SK-MEL-5 (cell line): Measurements from ENCODE around the gene CCNQ. TPM values are rescaled to one million over a fixed set of nuclear protein-coding genes. Genes with fewer than 3 reads are reported as not detected.

Experiments used
- DNase-seq: peaks from one replicate; pipeline ENCODE4 v3.0.0-alpha.2; 2016; ENCODE audit warnings: low read depth, low spot score
- in situ Hi-C: cut with HindIII; loops from 2 replicates; pipeline ENCODE4 v1.10.0; 2016; ENCODE audit warnings: low sequenced_read_pairs, high pct_unique_total_duplicates, low pct_unique_long_range_greater_than_20kb
- polyA plus RNA-seq, 2 experiments: library from polyadenylated mRNA; depleted of rRNA; stranded (reverse); fragments of >200 nt; gene quantifications; 2 replicates each; pipeline ENCODE4 v1.2.3, GENCODE V29; 2015
- total RNA-seq: library from RNA; depleted of rRNA; stranded (reverse); fragments of >200 nt; shearing (Covaris generic); gene quantifications from 2 replicates; pipeline ENCODE4 v1.2.3, GENCODE V29; 2014; rRNA removed

The CCNQ gene
- total RNA-seq: 44.4 and 45.2 TPM in 2 replicates
- polyA plus RNA-seq (2015; cell fraction: cytosol; rRNA removed): 38.0 and 43.2 TPM in 2 replicates
- 11.3 and 16.7 TPM in 2 replicates for polyA plus RNA-seq (2015; cell fraction: nucleus; rRNA removed)

DNA sequence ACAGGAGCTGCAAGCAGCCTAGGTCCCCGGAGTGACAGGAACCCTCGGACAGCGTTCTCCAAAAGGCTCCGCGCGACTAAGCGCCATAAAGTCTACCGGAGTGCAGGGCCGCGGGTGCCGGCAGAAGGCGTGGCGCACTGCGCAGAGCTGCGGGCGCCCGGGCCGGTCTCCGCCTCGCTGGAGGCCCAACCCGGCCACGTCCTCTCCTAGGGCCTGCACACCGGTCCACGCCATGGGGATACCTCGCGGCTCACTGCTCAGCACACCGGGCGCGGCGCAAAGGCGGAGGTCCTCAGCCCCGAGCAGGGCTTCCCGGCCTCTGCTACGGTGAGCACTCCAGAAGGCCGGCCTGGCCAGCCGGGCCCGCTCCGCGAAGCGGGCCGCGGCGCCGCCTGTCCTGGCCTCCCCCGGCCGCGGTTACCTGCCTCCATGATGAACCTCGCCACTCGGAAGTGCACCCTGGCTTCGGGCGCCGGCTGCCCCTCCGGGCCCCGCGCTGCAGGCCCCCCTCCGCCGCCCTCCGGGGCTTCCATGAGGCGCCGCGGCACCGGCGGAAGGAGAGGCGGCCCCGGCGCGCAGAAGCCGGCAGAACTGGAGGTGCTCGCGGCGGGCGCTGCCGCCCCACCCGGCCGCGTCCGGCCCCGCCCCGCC, at the start of gene CCNQ:
TSS of gene CCNQ (minus strand) at position 599 of the 651 bp plus-strand sequence. CDS start at position 533, 66 bp downstream.
- in situ Hi-C loops: no loop called here
- no peak for DNase-seq

- in situ Hi-C loops: no loop called here
- DNase-seq: no peak
Observed at GRCh38 chrX:153647461-153648357, 48.8 kb upstream of the CCNQ start.

DNA sequence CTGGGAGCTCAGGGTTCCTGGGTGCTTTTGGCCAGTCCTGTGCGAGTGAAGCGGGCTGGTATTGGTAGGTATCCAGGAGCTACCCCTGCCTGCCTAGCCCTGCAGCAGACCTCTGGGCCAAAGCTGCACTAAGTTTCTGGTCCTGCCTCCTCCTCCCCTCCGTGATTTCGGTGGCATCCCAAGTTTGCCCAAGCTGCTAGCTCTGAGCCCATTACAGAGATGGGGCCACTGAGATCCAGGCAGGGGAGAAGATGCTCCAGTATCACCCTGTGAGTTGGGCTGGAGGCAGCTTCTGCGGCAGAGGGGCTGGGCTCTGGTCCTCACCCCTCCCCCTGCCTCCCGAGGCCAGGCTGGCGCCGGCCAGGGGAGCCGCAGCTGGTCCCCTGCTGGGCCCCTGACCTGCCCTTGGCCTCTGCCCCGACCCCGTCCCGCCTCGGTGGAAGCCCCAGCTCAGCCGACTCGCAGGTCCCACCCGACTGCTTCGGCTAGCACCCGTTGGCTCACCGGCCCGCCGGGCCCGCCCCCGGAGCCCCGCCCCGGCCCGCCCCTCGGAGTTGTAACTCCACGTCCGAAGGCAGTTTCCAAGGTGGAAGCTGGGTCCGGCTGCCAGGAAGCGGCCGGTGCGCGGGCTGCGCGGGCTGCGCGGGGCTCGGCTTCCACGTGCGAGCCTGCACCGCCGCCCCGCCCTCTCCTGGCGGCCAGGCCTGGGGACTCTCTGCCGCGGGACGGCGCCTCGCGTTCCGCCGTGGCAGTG, 47.9 kb upstream of the CCNQ start, which contains the start of gene DUSP9:
TSS of gene DUSP9 (plus strand) at position 584 of the 754 bp plus-strand sequence. CDS start 751 bp downstream, outside the sequence.
- in situ Hi-C loops: no loop called here
- peak; percentile 44 for DNase-seq

- no peak for DNase-seq
- in situ Hi-C loops: no loop called here
Observed at GRCh38 chrX:153645921-153646488, 47.1 kb upstream of the CCNQ start.

GRCh38 chrX:153645151-153645550, 46.2 kb upstream of the CCNQ start:
- DNase-seq: no peak
- in situ Hi-C loops: no loop called here

DNA sequence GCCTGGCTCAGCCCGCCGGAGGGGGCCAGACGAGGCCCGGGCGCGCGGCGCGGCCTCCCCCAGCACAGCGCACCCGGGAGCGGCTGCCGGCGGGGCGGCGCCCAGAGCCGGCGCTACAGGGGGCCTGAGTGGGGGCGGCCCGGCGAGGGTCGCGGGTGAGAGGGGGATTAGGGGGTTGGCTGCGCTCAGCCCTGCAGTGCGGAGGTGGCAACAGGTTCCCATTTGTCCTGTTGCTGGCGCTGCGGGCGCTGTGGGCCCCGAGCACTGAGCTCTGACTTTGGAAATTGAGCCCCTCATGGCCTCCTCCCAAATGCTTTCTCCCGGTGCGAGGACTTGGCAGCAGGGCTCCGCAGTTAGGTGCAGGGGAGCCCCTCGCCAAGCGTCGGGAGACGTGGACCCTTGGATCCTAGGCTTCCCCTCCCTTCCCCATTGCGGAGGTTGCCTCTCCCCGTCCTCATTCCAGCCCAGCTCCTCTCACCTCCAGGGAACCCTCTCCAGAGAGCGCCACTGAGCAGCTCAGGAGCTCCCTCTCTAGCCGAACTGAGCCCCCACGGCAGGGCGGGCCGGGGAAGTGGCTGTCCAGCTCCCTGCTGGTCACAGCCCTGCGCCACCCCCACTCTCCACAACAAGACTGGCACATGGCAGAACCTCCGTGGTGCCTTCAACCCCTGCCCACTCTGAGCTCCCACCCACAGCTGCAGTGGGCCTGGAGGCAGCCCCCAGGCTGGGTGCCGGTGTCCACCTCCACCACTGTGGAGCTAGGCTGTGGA, 45.6 kb upstream of the CCNQ start:
- peak; percentile 37 for DNase-seq
- in situ Hi-C loops: no loop called here

GRCh38 chrX:153643431-153644351, 44.8 kb upstream of the CCNQ start:
- DNase-seq: peak; percentile 45
- in situ Hi-C loops: no loop called here

GRCh38 chrX:153642655-153643430, 43.9 kb upstream of the CCNQ start:
- DNase-seq: no peak
- in situ Hi-C loops: no loop called here

- in situ Hi-C loops: no loop called here
- DNase-seq: no peak
Observed at GRCh38 chrX:153642051-153642654, 43.2 kb upstream of the CCNQ start.

DNA sequence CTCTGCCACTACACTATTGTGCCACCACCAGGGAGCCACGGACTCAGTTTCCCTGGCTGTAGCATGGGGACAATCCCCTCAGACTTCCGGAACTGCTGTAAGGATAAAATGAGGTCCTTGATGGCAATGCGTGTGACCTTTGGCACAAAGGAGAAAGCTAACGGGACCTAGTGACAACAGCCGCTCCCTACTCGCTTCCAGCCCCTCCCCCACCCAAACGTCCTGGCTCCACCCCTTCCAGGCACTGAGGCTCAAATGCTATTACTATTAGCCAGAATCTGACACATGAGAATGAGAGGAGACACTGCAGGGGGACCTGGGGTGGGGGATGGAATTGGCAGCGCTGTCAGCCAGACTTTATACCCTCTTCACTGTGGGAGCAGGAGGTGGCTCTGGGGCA, 42.7 kb upstream of the CCNQ start:
- DNase-seq: no peak
- in situ Hi-C loops: no loop called here

DNA sequence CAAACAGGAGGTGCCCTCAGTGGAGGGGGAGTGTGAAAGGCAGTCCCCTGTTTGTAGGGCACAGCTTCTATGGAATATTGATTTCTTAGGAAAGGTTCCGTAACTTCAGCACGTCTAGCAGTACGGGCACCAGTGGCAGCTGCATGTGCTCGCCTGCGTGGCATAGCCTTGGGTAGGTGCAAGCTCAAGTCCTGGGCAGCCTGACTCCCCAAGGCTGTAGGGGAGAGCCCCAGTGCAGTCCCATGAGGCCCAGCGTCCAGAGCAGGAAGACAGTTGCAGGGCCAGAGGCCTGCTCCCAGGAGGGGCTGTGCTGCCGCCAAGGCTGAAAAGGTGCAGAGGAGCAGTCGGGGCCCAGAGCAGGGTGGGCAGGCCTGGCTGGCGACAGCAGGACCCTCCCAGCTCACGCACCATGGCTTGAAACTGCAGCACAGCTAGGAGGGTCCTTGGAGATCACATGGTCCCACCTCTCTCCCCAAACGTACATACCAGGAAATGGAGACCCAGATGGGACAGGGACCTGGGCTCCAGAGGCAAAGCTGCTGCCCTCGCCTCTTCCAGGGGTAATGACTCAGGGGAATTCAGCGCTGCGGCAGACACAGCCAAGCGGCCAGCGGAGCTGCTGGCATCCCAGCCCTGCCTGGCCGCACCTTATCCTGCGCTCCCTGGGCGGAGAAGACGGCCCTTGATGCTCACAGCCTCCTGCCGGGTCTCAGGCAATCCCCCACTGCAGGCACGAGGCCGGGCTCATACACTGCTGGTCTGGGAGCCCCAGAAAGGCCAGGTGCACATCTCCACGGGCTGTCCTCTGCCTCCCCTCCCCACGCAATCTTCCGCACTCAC, 42.0 kb upstream of the CCNQ start:
- in situ Hi-C loops: no loop called here
- no peak for DNase-seq

GRCh38 chrX:153640045-153640686, 41.2 kb upstream of the CCNQ start:
- DNase-seq: no peak
- in situ Hi-C loops: no loop called here

DNA sequence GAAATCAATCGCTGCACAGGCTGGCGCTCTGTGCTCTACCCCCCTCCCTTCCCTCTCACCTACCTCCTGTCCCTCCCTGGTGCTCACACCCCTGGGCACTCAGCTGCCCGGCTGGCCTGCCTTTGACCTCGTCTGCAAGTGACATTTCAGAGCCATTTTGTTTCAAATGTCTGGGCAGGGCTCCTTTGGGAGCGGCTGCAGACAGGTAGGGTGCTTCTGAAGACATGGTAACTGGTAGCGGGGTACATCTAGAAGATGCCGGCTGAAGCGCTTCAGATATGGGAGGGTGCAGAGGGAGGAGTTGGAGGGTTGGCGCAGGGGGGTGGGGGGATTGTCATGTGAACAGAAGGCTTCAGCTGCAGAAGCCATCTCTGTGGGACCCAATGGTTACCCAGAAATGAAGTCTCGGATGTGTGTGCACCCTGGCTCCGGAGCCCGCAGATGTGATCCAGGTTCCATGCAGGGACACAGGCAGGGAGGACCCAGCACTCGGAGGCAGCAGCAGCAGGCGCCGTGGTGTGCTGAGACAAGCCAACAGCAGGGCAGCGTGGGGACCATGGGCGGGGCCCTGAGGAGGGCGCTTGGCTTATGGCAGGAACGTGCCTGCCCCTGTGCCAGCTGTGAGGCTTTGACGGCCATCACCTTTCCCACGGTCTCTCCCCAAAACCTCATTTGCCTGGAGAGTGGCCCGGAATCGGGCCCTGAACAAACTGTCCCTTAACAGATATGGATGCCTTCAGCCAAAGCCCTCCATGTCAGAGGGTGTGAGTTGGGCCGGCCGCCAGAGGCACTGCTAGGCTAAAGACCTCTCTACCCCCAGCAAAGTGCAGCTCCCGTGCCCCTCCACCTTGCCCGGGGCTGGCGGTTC, 40.5 kb upstream of the CCNQ start:
- in situ Hi-C loops: no loop called here
- no peak for DNase-seq
